HepG2 (cell line): ENCODE measurements around the gene C3orf18. TPM values are rescaled to one million over a fixed set of nuclear protein-coding genes. Genes with fewer than 3 reads are reported as not detected.

Experiments
- ADNP ChIP-seq: sonication (generic); formaldehyde crosslinking; IDR thresholded peaks from 2 replicates; pipeline ENCODE4 v1.4.0; 2020; ENCODE audit warnings: missing genetic modification reagents
- FOXC1 ChIP-seq: sonication (generic); formaldehyde crosslinking; IDR thresholded peaks from 2 replicates; pipeline ENCODE4 v1.8.0; 2022; ENCODE audit warnings: mild to moderate bottlenecking, missing genetic modification reagents, borderline replicate concordance
- GZF1 ChIP-seq: sonication (generic); formaldehyde crosslinking; IDR thresholded peaks from 2 replicates; pipeline ENCODE4 v1.5.1; 2020; ENCODE audit warnings: mild to moderate bottlenecking, missing genetic modification reagents
- HNF4A ChIP-seq: sonication (generic); formaldehyde crosslinking; IDR thresholded peaks from 2 replicates; pipeline ENCODE4 v1.4.0; 2020; ENCODE audit warnings: missing genetic modification reagents
- MAZ ChIP-seq, 2 experiments: sonication (generic) in 1 of 2; formaldehyde crosslinking in 1 of 2; IDR thresholded peaks; 2 replicates each; pipeline versions ENCODE4 v1.5.0 to v1.6.1; 2012 to 2020; ENCODE audit warnings: low read depth in 2 of 2, mild to moderate bottlenecking in 2 of 2, borderline replicate concordance in 1 of 2, improper control_type of control experiment in 1 of 2, low read length in 1 of 2, missing genetic modification reagents in 1 of 2, moderate library complexity in 1 of 2
- NCOR1 ChIP-seq: fragments of 200-600 bp; sonication (generic); IDR thresholded peaks from 2 replicates; pipeline ENCODE4 v1.7.0; 2017; ENCODE audit warnings: antibody characterized with exemption, low read length, borderline replicate concordance
- ONECUT2 ChIP-seq: sonication (generic); formaldehyde crosslinking; IDR thresholded peaks from 2 replicates; pipeline ENCODE4 v1.4.0; 2020; ENCODE audit warnings: missing genetic modification reagents
- PAWR ChIP-seq: sonication (generic); formaldehyde crosslinking; IDR thresholded peaks from 2 replicates; pipeline ENCODE4 v1.4.0; 2020; ENCODE audit warnings: missing genetic modification reagents, mild to moderate bottlenecking, borderline replicate concordance
- RNF2 ChIP-seq: fragments of 450-650 bp; conservative IDR thresholded peaks from 2 replicates; pipeline ENCODE4 v1.6.1; 2016; ENCODE audit warnings: low read depth
- SAFB2 ChIP-seq: sonication (generic); formaldehyde crosslinking; IDR thresholded peaks from 2 replicates; pipeline ENCODE4 v1.5.1; 2020; ENCODE audit warnings: missing genetic modification reagents, low read depth, mild to moderate bottlenecking, borderline replicate concordance
- SMARCC2 ChIP-seq: fragments of 450-650 bp; IDR thresholded peaks from 2 replicates; pipeline ENCODE4 v1.6.1; 2017; ENCODE audit warnings: antibody characterized with exemption, mild to moderate bottlenecking
- U2AF2 ChIP-seq: fragments of 200-400 bp; formaldehyde crosslinking; IDR thresholded peaks from 2 replicates; pipeline ENCODE4 v1.6.1; 2017; ENCODE audit warnings: low read depth, mild to moderate bottlenecking, low read length
- USF2 ChIP-seq, 2 experiments: sonication (generic) in 1 of 2; formaldehyde crosslinking in 1 of 2; IDR thresholded peaks; 2 replicates each; pipeline versions ENCODE4 v1.5.1 to v1.6.1; 2011 to 2020; ENCODE audit warnings: borderline replicate concordance in 1 of 2, low read depth in 1 of 2, low read length in 1 of 2, mild to moderate bottlenecking in 1 of 2, missing genetic modification reagents in 1 of 2, moderate library complexity in 1 of 2
- WIZ ChIP-seq: sonication (generic); formaldehyde crosslinking; IDR thresholded peaks from 2 replicates; pipeline ENCODE4 v1.5.1; 2020; ENCODE audit warnings: mild to moderate bottlenecking, missing genetic modification reagents
- ZBTB37 ChIP-seq: sonication (generic); formaldehyde crosslinking; IDR thresholded peaks from 2 replicates; pipeline ENCODE4 v1.4.0; 2020; ENCODE audit warnings: mild to moderate bottlenecking, missing genetic modification reagents
- ZKSCAN5 ChIP-seq: sonication (generic); formaldehyde crosslinking; IDR thresholded peaks from 2 replicates; pipeline ENCODE4 v1.5.1; 2020; ENCODE audit warnings: mild to moderate bottlenecking, missing genetic modification reagents
- ZNF121 ChIP-seq: sonication (generic); formaldehyde crosslinking; IDR thresholded peaks from 2 replicates; pipeline ENCODE4 v1.5.0; 2020; ENCODE audit warnings: mild to moderate bottlenecking, missing genetic modification reagents
- ZNF160 ChIP-seq: sonication (generic); formaldehyde crosslinking; IDR thresholded peaks from 2 replicates; pipeline ENCODE4 v1.8.0; 2022; ENCODE audit warnings: mild to moderate bottlenecking, inconsistent platforms, missing genetic modification reagents
- ZNF24 ChIP-seq: fragments of 450-650 bp; IDR thresholded peaks from 2 replicates; pipeline ENCODE4 v1.6.1; 2017; ENCODE audit warnings: antibody characterized with exemption, mild to moderate bottlenecking
- ZNF331 ChIP-seq: sonication (generic); formaldehyde crosslinking; IDR thresholded peaks from 2 replicates; pipeline ENCODE4 v1.4.0; 2020; ENCODE audit warnings: missing genetic modification reagents
- ZNF33B ChIP-seq: sonication (generic); formaldehyde crosslinking; IDR thresholded peaks from 2 replicates; pipeline ENCODE4 v1.5.1; 2020; ENCODE audit warnings: mild to moderate bottlenecking, missing genetic modification reagents
- ZNF513 ChIP-seq: sonication (generic); formaldehyde crosslinking; conservative IDR thresholded peaks from 2 replicates; pipeline ENCODE4 v1.5.0; 2020; ENCODE audit warnings: missing genetic modification reagents
- ZNF563 ChIP-seq: sonication (generic); formaldehyde crosslinking; IDR thresholded peaks from 2 replicates; pipeline ENCODE4 v1.8.0; 2022; ENCODE audit warnings: mild to moderate bottlenecking, moderate library complexity, missing genetic modification reagents
- ZNF775 ChIP-seq: sonication (generic); formaldehyde crosslinking; IDR thresholded peaks from 2 replicates; pipeline ENCODE4 v1.4.0; 2020; ENCODE audit warnings: missing genetic modification reagents, mild to moderate bottlenecking, moderate library complexity, borderline replicate concordance
- ZNF782 ChIP-seq: sonication (generic); formaldehyde crosslinking; IDR thresholded peaks from 2 replicates; pipeline ENCODE4 v1.4.0; 2020; ENCODE audit warnings: missing genetic modification reagents, mild to moderate bottlenecking, borderline replicate concordance
- polyA plus RNA-seq, 8 experiments: library from polyadenylated mRNA; depleted of rRNA in 3 of 8; stranded (reverse) in 7 of 8; unstranded in 1 of 8; fragments of >200 nt; fragmentation: Illumina TruSeq in 4 of 8; extraction: Trizol in 4 of 8; gene quantifications; 2 replicates each; pipeline versions ENCODE4 v1.2.1 to v1.2.3, GENCODE V29; 2011 to 2016; ENCODE audit warnings: low read depth in 4 of 8, missing spikeins in 1 of 8, mixed read lengths in 1 of 8; ENCODE audit not compliant: insufficient read depth in 1 of 8
- total RNA-seq, 5 experiments: library from RNA; depleted of rRNA; stranded (reverse); fragments of >200 nt; fragmentation: Illumina TruSeq; extraction: Trizol; gene quantifications; 2 replicates each; pipeline ENCODE4 v1.2.3, GENCODE V29; 2016; ENCODE audit warnings: low read depth in 1 of 5

The C3orf18 gene
- total and polyA plus RNA-seq, 2 of the 13 experiments (the other 11 are each of a cell fraction or from before 2014, with no cell fraction given), result 1.6 to 4.8 TPM

- TF ChIP-seq FOXC1, result no peak
- no peak for TF ChIP-seq ZNF33B
- no peak for TF ChIP-seq ZKSCAN5 (CRISPR knock-in tag)
- TF ChIP-seq SAFB2, result no peak
- TF ChIP-seq MAZ (IDR thresholded peaks at IDR 0.05; ENCODE audit: borderline replicate concordance, low read depth, low read length), result peak; percentile 82; the same call in 1 of the 2 replicates
- TF ChIP-seq MAZ (CRISPR knock-in tag; IDR thresholded peaks at IDR 0.05; ENCODE audit: low read depth), result no peak
- no peak for TF ChIP-seq ONECUT2 (CRISPR knock-in tag)
- no peak for TF ChIP-seq GZF1 (CRISPR knock-in tag)
- no peak for TF ChIP-seq ADNP (CRISPR knock-in tag)
- TF ChIP-seq ZBTB37, result no peak
- TF ChIP-seq U2AF2, result no peak
- no peak for TF ChIP-seq SMARCC2
- no peak for TF ChIP-seq PAWR (CRISPR knock-in tag)
- TF ChIP-seq ZNF513 (CRISPR knock-in tag), result no peak
- no peak for TF ChIP-seq ZNF160 (CRISPR knock-in tag)
- TF ChIP-seq ZNF331, result peak; percentile 71
- TF ChIP-seq USF2 (IDR thresholded peaks at IDR 0.05; ENCODE audit: low read depth, low read length), result no peak
- no peak for TF ChIP-seq USF2 (CRISPR knock-in tag; IDR thresholded peaks at IDR 0.05; ENCODE audit: borderline replicate concordance)
- TF ChIP-seq ZNF775, result no peak
- TF ChIP-seq ZNF563, result peak; percentile 76
- no peak for TF ChIP-seq ZNF24
- TF ChIP-seq RNF2, result no peak
- TF ChIP-seq ZNF121 (CRISPR knock-in tag), result 0 out of 2 replicates have a peak, but pooled peaks have one; percentile 36
- TF ChIP-seq HNF4A, result 0 out of 2 replicates have a peak, but pooled peaks have one; percentile 9
- TF ChIP-seq NCOR1, result no peak; the same call in 1 of the 2 replicates
- TF ChIP-seq ZNF782 (CRISPR knock-in tag), result peak; percentile 29; the same call in 1 of the 2 replicates
- TF ChIP-seq WIZ (CRISPR knock-in tag), result no peak; the same call in 1 of the 2 replicates
Observed at GRCh38 chr3:50568947-50569749, 1.6 kb upstream of the C3orf18 start, which contains the start of gene HEMK1 (continued).
